HG03066 (cell line): ENCODE data around the gene KMT2B.
"Not testable (repeated sequence)": the region's sequence is repeated elsewhere in the genome, so short reads cannot be mapped to it uniquely, and the experiment has no call there.

Experiments
- ATAC-seq: cut with Tn5 transposase; IDR thresholded peaks from one replicate; pipeline ENCODE4 v1.9.1; 2021; ENCODE audit warnings: low read depth; ENCODE audit not compliant: unreplicated experiment

KMT2B gene

DNA sequence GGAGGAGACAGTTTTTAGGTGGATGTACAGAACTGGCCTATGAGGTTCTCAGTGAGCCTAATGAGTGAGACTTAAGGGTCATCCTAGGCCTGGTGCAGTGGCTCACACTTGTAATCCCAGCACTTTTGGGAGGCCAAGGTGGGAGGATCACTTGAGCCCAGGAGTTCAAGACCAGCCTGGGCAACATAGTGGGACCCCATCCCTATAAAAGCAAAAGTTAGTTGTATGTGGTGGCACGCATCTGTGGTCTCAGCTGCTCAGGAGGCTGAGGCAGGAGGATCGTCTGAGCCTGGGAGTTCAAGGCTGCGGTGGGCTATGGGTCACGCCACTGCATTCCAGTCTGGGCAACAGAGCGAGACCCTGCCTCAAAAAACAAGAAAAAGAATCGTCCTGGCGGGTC, 6.3 kb downstream of the KMT2B start:
- not testable (repeated sequence) for ATAC-seq

DNA sequence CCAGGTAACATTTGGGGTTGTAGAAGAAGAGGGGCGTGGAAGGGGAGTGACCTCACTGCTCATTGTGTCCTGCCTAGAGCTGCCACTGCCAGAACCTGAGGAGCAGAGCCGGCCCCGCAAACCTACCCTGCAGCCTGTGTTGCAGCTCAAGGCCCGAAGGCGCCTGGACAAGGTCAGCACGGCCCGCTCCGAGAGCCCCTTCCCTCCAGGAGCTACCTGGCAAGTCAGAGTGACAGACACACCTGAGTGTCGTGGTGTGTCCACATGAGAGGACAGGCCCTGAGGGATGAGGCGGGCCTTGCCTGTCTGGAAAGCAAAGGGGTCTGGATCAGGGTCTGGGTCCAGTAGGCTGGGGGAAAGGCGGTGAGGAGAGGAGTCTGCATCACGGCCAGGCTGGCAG, 6.8 kb downstream of the KMT2B start:
- ATAC-seq: no peak

DNA sequence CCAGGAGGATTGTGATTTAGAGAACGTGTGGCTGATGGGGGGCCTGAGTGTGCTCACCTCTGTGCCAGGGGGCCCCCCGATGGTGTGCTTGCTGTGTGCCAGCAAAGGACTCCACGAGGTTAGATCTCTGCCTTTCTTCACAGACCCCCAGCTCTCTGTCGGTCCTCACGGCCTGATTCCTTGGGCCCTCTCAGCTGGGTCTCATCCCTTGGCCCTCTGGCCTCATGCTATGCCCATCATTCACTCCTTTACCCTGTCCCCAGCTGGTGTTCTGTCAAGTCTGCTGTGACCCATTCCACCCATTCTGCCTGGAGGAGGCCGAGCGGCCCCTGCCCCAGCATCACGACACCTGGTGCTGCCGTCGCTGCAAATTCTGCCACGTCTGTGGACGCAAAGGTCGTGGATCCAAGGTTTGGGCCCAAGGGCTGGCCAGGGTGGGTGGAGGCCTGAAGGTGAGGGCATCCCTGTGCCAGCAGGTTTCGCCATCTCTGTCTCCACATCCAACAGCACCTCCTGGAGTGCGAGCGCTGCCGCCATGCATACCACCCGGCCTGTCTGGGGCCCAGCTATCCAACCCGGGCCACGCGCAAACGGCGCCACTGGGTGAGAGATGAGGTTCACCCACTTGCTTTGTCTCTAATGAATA, 7.5 kb downstream of the KMT2B start:
- no peak for ATAC-seq

DNA sequence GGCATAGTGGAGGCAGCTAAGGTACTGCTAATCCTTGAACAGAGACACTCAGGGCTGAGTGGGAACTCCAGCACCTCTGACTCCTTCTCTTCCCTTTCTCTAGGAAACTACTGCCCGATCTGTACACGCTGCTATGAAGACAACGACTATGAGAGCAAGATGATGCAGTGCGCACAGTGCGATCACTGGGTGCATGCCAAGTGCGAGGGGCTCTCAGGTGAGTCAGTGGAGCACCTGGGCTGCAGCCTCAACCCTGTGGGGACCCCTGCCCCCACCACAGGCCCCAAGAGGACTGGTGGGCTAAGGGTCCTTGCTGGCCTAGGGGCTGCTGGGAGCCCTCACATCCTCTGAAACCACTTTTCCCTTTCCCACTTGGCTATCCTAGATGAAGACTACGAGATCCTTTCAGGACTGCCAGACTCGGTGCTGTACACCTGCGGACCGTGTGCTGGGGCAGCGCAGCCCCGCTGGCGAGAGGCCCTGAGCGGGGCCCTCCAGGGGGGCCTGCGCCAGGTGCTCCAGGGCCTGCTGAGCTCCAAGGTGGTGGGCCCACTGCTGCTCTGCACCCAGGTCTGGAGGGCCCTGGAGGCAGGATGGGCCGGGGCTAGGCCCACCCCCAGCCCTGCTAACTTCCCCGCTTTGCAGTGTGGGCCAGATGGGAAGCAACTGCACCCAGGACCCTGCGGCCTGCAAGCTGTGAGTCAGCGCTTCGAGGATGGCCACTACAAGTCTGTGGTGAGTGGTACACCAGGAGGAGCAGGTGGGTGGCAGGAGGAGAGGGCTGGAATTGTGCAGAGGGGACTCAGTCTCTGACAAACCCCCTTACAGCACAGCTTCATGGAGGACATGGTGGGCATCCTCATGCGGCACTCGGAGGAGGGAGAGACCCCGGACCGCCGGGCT, 9.5 kb downstream of the KMT2B start:
- ATAC-seq: no peak

DNA sequence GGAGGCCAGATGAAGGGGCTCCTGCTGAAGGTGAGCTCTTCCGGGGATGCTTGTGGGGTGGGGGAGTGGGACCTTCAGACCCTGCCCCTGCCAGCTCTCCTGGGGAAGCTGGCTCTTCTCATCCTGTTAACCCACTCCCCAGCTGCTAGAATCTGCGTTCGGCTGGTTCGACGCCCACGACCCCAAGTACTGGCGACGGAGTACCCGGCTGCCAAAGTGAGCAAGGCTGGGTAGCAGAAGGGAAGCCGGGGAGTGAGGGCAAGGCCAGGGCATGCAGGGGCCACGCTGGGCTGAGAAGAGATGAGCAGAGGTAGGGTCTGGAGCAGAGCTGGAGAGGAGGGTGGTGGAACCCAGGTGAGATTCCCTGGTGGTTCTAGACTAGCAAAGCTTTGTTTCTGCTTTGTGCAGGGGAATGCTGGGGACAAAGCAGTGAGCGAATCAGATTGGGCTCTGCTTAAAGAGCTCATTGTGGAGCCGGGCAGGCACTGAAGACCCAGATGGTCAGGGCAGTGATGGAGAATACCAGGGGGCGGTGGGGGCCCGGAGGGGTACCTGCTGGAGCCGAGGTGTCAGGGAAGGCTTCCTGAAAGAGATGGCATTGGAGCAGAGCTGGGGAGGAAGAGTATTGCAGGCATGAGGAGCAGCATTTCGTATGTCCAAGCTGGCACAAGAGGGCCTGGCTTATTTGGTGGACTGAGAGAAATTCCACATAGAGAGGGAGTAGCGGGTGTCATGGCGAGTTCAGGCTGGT, 10.3 kb downstream of the KMT2B start:
- ATAC-seq: no peak

DNA sequence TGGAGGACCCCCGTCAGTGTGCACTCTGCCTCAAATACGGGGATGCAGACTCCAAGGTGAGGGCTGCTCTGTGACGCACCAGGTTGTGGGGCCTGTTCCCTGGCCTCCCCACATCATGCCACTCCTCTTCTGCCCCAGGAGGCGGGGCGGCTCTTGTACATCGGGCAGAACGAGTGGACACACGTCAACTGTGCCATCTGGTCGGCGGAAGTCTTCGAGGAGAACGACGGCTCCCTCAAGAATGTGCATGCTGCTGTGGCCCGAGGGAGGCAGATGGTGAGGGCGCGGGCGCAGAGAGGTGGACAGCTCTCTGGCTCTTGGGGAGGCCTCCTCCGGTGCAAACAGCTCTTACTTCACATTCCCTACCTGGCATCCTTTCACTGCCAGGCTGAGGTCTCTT, 11.2 kb downstream of the KMT2B start:
- no peak for ATAC-seq

DNA sequence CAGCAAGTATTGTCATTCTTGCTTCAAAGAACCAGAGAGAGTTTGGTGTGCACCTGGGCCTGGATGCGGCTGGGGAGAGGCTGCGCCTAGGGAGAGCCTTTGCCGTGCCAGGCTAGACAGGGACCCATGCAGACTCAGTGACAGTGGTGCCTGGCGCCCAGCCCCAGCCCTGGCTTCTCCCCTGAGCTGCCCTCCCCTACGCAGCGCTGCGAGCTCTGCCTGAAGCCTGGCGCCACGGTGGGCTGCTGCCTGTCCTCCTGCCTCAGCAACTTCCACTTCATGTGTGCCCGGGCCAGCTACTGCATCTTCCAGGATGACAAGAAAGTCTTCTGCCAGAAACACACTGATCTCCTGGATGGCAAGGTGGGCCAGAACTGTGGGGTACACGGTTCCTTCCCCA, 12.0 kb downstream of the KMT2B start:
- ATAC-seq: no peak

DNA sequence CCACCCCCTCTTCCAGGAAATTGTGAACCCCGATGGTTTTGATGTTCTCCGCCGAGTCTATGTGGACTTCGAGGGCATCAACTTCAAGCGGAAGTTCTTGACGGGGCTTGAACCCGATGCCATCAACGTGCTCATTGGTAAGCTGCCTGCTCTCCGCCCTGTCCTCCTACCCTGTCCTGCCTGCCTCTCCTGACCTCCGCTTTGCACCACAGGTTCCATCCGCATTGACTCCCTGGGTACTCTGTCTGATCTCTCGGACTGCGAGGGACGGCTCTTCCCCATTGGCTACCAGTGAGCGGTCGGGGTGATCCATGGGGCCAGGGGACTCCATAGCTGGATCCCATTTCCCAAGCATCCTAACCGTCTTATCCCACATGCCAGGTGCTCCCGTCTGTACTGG, 12.5 kb downstream of the KMT2B start:
- ATAC-seq: no peak

DNA sequence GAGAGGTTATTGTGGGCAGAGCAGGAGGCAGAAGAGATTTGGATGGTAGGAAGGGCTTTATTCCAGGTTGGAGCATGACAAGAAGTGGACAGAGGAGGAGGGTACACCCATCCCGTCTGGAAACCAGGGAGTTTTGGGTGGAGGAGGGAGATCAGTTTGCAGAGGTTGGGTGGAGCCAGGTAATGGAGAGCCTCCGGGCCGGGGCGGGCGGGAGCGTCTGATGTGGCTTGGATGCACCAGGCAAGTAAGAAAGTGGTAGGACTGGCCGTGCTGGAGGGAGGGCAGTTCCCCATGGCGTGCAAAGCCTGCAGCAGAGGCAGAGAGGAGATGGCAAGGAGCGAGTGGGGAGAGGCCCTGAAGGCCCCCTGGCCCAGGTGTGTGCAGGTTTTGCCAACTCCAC, 13.6 kb downstream of the KMT2B start:
- no peak for ATAC-seq

DNA sequence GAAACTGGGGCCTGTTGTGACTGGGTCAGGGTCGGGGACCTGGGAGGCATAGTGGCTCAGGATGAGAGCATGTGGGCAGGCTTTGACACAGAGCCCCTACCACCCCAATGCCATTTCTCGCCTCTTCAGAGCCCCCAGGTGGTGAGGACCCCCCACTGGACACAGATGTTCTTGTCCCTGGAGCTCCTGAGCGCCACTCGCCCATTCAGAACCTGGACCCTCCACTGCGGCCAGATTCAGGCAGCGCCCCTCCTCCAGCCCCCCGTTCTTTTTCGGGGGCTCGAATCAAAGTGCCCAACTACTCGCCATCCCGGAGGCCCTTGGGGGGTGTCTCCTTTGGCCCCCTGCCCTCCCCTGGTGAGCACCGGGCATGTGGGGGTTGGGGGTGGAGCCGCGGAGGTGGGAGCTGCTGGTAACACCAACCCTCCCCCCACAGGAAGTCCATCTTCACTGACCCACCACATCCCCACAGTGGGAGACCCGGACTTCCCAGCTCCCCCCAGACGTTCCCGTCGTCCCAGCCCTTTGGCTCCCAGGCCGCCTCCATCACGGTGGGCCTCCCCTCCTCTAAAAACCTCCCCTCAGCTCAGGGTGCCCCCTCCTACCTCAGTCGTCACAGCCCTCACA, 14.1 kb downstream of the KMT2B start:
- no peak for ATAC-seq

DNA sequence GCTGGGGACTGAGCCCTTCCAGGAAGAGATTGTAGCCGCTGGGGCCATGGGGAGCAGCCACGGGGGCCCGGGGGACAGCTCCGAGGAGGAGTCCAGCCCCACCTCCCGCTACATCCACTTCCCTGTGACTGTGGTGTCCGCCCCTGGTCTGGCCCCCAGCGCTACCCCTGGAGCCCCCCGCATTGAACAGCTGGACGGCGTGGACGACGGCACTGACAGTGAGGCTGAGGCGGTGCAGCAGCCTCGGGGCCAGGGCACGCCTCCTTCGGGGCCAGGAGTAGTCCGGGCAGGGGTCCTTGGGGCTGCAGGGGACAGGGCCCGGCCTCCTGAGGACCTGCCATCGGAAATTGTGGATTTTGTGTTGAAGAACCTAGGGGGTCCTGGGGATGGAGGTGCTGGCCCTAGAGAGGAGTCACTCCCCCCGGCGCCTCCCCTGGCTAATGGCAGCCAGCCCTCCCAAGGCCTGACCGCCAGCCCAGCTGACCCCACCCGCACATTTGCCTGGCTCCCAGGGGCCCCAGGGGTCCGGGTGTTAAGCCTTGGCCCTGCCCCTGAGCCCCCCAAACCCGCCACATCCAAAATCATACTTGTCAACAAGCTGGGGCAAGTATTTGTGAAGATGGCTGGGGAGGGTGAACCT, 14.9 kb downstream of the KMT2B start:
- ATAC-seq: no peak

DNA sequence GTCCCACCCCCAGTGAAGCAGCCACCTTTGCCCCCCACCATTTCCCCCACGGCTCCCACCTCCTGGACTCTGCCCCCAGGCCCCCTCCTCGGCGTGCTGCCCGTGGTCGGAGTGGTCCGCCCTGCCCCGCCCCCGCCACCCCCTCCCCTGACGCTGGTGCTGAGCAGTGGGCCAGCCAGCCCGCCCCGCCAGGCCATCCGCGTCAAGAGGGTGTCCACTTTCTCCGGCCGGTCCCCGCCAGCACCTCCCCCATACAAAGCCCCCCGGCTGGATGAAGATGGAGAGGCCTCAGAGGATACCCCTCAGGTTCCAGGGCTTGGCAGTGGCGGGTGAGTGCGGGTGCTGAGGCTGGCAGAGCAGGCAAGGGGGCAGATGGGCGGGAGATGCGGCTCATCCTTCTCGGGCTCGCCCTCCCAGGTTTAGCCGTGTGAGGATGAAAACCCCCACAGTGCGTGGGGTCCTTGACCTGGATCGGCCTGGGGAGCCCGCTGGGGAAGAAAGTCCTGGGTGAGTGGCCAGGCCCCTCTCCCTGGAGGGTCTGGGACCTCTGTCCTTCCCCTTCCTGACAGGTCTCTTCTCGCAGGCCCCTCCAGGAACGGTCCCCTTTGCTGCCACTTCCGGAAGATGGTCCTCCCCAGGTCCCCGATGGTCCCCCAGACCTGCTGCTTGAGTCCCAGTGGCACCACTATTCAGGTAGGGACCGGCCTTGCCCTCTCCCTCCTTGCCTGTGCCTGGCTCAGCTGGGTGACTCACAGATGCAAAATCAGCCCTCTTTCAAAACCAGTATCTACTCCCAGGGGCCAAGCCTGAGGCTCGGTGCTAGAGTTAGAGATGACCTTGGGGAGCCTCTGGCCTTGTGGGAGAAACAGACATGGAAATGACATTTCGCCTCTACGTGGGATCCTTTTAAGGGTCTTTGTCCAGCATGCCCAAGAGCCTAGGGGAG, 15.7 kb downstream of the KMT2B start:
- no peak for ATAC-seq

DNA sequence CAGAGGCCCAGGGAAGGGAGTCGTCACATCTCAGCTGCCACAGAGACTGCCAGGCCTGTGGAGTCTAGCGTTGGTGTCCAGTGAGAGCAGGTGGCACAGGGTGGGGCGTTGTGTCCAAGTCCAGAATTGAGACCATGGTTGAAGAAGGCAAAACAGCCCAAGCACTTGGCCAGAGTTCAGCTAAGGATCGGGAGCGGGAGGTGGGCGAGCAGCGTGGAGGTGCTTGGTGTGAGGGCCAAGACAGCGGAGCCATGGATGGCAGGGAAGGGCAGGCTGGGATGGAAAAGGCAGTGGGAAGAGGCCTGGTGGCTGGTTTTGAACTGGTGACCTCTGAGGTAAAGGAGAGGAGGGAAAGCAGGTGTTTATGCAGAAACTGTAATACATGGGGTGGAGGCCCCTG, 16.5 kb downstream of the KMT2B start:
- ATAC-seq: no peak

DNA sequence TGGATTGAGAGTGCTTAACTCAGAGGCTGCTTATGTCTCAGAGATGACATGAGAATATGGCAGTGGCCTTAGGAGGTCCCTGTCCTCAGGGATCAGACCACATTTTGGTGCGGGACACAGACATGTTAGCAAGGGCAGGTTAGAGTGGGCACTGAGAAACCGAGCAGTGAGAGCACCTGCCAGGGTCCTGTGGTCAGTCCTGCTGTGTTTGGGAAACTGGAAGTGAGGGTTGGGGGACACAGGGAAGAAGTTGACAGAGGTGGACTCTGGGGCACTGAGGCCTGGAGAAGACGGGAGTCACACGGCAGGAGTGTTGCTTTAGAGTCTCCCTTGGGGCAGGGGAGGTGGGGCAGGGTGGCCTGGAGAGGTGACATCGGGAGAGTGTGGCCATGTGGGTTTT, 17.1 kb downstream of the KMT2B start:
- no peak for ATAC-seq

DNA sequence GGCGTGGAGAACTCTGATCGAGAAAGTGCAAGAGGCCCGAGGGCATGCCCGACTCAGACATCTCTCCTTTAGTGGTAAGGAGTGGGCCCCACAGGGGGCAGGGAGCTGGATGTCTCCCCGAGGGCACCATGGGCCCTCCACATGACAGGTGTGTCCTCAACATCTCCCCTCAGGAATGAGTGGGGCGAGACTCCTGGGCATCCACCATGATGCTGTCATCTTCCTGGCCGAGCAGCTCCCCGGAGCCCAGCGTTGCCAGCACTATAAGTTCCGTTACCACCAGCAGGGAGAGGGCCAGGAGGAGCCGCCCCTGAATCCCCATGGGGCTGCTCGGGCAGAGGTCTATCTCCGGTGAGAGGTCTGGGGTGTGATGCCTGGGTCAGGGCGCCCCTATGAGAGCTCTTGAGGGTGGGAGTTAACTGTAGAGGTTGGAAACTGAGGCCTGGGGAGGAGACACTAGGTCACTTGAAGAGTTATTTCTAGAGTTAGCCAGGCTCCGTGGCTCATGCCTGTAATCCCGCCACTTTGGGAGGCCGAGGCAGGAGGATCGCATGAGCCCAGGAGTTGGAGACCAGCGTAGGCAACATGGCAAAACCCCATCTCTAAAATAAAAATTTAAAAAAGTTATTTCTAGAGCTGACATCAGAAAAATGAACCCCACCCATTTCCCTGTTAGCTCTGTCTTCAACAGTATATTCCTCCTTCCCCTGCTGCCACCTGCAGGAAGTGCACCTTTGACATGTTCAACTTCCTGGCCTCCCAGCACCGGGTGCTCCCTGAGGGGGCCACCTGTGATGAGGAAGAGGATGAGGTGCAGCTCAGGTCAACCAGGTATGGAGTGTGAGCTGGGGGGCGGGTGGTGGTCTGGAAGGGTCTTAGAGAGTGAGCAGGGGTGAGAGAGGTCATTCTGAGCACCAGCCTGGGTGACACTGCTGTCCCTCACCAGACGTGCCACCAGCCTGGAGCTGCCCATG, 19.4 kb downstream of the KMT2B start:
- no peak for ATAC-seq

DNA sequence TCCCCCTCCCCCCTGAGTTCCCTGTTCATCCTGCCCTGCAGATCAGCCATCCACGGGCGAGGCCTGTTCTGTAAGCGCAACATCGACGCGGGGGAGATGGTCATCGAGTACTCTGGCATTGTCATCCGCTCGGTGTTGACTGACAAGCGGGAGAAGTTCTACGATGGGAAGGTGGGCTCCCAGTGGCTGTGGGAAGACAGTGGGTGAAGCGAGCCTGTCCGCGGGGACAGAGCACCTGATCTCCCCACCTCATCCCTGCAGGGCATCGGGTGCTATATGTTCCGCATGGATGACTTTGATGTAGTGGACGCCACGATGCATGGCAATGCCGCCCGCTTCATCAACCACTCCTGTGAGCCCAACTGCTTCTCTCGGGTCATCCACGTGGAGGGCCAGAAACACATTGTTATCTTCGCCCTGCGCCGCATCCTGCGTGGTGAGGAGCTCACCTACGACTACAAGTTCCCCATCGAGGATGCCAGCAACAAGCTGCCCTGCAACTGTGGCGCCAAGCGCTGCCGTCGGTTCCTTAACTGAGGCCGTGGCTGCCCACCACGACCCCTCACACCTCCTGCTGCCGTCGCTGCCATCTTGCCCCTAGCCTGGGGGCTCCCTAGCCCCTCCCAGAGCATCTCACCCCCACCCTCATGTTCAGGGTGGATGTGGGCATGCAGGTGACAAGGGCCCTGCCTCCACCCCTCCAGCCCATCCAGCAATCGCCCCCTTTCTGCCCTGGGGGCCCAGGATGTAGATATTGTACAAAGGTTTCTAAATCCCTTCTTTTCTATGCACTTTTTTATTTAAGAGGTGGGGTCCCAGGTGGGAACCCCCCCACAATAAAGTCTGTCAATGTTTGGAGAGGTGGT, 20.5 kb downstream of the KMT2B start:
- no peak for ATAC-seq

DNA sequence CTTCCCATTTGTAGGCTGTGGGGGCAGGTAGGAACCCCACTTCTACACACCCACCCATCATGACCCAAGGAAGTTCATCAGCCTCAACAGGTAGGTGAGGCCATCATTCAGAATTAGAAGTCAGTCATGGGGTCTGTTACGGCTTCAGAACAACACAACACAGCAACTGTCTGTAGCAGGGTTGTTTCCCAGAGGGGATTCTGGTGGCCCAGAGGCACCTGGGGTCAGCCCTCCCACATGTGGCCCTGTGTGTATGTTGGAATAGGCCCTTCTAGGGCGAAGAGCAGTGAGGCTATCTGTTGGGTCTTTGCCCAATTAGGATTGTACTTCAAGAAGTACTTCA, 21.1 kb downstream of the KMT2B start:
- no peak for ATAC-seq
